ENCODE data around the gene KIAA0586.

KIAA0586 gene

DNA sequence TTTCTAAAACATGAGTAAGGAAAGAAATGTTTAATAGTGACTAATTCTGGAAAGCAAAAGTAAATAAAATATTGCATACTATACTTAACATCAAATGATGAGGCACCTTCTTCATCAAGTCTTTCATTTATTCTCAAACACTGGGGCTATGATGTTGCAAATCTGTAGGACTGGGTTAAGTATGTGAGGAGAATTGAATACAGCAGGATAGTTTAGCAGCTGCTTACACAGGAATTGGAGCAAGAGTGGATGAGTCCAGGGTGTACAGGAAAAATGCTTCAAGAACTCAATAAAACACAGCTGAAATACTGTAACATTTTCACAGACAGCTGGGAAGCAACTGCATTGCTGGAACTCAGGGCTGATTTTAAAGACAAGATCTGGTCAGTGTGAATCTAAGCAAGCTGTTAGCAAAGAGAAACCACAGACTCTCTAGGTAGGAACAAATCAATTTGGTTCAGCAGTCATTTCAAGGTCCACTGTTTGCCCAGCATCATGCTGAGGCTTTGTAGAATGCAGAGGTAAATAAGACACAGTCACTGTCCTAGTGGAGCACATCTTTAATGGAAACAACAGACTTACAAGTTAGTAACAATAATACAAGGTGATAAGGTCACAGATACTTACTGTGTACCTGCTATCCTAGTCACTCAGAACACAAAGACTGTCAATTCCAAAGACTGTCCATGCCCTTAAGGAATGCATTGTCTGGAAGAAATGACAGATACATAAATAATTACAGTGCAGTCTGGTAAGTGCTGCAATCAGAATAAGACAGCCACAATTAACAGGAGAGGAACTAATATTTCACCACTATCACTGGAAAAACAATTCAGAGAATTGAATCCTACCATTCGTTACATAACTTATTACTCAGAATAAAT lies 113.5 kb downstream of the KIAA0586 start:
- no peak overlapping the region for H3K4me3 ChIP-seq (ENCODE audit: control insufficient read depth, low read depth, low read length)
- TF ChIP-seq, protein P1, sequence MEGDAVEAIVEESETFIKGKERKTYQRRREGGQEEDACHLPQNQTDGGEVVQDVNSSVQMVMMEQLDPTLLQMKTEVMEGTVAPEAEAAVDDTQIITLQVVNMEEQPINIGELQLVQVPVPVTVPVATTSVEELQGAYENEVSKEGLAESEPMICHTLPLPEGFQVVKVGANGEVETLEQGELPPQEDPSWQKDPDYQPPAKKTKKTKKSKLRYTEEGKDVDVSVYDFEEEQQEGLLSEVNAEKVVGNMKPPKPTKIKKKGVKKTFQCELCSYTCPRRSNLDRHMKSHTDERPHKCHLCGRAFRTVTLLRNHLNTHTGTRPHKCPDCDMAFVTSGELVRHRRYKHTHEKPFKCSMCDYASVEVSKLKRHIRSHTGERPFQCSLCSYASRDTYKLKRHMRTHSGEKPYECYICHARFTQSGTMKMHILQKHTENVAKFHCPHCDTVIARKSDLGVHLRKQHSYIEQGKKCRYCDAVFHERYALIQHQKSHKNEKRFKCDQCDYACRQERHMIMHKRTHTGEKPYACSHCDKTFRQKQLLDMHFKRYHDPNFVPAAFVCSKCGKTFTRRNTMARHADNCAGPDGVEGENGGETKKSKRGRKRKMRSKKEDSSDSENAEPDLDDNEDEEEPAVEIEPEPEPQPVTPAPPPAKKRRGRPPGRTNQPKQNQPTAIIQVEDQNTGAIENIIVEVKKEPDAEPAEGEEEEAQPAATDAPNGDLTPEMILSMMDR (IDR thresholded peaks at IDR 0.05; ENCODE audit: control insufficient read depth, insufficient read depth, low read depth, low read length, missing control alignments) = no peak
- DNase-seq (ENCODE audit: low read depth) = no peak

DNA sequence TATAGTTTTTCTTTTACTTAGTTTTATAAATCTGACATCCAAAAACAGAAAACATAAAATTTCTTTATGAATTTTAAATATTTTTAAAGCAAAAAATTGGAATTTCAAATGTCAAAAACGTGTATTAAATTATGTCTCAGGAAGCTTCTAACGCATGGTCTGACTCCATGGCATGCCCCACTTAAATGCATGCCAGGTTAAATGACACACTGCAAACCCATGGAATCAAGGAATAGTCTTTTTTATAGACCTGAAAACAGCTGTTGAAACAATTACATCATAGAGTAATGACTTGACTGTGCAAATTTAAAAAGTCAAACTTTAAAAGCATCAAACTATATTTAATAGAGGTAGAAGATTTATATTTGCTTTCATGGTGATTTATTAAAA lies 114.1 kb downstream of the KIAA0586 start:
- DNase-seq (ENCODE audit: low read depth) = no peak
- no peak overlapping the region for H3K4me3 ChIP-seq (ENCODE audit: control insufficient read depth, low read depth, low read length)
- TF ChIP-seq, protein P1 (IDR thresholded peaks at IDR 0.05; ENCODE audit: control insufficient read depth, insufficient read depth, low read depth, low read length, missing control alignments) = no peak

DNA sequence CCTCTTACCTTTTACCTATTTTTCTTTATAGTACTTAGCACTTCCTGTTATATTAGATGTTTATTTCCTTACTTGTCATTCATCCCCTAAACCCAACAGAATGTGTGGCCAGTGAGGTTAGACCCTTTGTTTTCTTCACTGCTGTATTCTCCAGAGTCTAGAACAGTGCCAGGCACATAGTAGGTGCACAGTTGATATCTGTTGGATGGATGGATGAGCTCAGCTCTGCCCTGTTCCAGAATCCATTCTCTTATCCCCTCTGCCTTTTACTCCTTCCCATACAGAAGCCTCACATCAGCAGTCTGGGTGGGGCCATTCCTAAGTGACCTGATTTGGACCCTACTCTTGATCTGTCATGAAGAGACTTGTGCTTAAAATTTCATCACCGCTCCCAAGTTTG lies 115.7 kb downstream of the KIAA0586 start:
- H3K4me3 ChIP-seq (ENCODE audit: control insufficient read depth, low read depth, low read length) = no peak overlapping the region
- TF ChIP-seq, protein P1 (IDR thresholded peaks at IDR 0.05; ENCODE audit: control insufficient read depth, insufficient read depth, low read depth, low read length, missing control alignments) = no peak
- no peak for DNase-seq (ENCODE audit: low read depth)

DNA sequence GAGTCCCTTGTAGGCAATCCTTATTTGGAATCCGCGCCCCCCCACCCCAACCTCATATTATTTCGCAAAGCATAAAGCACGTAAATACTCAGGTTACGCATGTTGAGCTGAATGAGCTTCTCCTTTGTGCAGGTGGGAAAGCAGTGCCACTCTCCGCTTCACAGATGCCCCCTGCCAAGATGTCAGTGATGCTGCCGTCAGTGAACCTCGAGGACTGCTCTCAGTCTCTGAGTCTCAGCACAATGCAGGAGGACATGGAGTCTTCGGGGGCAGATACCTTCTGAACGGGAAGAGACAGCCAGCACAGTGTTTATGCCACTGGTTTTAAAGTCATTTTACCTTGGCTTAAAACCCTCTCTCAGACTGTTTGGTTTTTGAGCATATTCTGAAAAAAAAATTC lies 120.1 kb downstream of the KIAA0586 start:
- DNase-seq (ENCODE audit: low read depth) = no peak
- TF ChIP-seq, protein P1 (IDR thresholded peaks at IDR 0.05; ENCODE audit: control insufficient read depth, insufficient read depth, low read depth, low read length, missing control alignments) = no peak
- no peak overlapping the region for H3K4me3 ChIP-seq (ENCODE audit: control insufficient read depth, low read depth, low read length)

DNA sequence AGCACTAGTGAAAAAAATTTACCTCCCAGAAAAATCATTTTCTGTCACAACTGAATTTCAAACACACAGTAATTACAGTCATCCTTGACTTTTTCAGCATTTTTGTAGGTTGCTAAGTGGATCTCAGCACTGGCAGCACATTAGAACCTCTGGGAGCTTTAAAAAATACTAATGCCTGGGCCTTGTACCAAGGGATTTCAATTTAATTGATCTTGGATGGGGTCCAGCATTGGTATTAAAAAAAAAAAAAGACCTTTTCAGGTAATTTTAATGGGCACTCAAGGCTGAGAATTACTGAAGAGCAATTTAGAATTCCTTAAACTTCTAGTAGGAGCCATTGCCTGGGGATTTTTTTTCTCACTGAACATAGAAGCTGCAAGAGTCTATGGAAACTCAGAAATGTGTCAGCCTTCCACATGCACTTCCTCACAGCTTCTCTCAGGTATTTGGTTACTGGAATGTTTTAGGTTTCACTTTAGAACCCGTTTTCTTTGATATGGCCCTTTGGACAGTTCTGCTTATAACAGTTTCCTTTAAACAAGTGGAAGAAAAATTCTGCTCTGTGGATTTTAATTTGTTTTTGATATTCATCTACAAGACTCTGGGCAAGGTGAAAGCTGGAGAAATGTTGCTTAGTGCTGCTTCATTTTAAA lies 121.7 kb downstream of the KIAA0586 start:
- no peak overlapping the region for H3K4me3 ChIP-seq (ENCODE audit: control insufficient read depth, low read depth, low read length)
- no peak for DNase-seq (ENCODE audit: low read depth)
- TF ChIP-seq, protein P1 (IDR thresholded peaks at IDR 0.05; ENCODE audit: control insufficient read depth, insufficient read depth, low read depth, low read length, missing control alignments) = no peak

DNA sequence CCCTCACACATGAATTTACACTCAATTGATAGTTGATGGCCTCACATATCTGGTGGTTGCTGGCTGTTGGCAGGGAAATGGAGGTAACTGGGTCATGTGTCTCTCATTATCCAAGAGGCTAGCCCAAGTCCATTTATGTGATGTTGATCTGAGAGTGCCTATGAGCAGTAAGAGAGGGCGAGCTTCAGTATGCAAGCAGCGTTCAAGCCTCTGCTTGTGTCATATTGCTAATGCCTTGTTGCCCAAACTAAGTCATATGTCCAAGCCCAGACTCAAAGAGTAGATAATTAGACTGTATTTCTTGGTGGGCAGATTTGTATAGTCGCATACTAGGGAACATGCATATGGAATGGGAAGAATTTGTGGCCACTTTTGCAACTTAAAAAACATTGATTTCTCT lies 126.4 kb downstream of the KIAA0586 start:
- TF ChIP-seq, protein P1 (IDR thresholded peaks at IDR 0.05; ENCODE audit: control insufficient read depth, insufficient read depth, low read depth, low read length, missing control alignments) = no peak
- DNase-seq (ENCODE audit: low read depth) = no peak
- H3K4me3 ChIP-seq (ENCODE audit: control insufficient read depth, low read depth, low read length) = no peak overlapping the region
